ENCODE results near the gene SINHCAF. TPM values are rescaled to one million over a fixed set of nuclear protein-coding genes. Genes with fewer than 3 reads are reported as not detected.

SINHCAF gene
- total RNA-seq, 1 experiment from 2014 or later = 497 TPM

DNA sequence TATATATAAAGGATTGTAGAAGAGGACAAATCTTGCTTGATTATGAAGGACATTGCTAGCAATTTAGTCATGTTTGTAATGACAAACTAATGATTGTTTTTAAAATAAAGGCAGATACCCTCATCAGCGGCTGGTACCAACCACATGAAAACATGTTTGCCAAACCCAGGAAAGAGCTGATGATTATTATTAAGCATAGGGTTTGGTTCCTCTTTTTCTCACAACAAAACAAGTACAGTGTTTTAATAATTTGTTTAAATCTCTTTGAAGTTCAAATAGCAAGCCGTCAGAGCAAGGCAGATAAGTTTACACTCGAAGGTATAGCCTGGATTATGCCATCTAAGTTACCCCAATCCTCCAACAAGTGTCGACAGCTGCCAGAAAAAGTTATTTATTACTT lies 5.3 kb upstream of the SINHCAF start:
- Histone ChIP-seq H3K9ac (ENCODE audit: extremely low read depth, insufficient read length, low read length) (no peak overlapping the region), H3T11ph (ENCODE audit: low read length) (no peak overlapping the region), H3K9me3 (ENCODE audit: control insufficient read depth, low read depth, low read length) (no peaks in the 10 kb centered on the region), H3K18ac (ENCODE audit: insufficient read length, low read depth, low read length) (no peak overlapping the region), H3K79me1 (ENCODE audit: insufficient read depth, low read depth, low read length, poor library complexity, severe bottlenecking) (no peaks in the 10 kb centered on the region), H3K79me2 (ENCODE audit: insufficient read depth, low read length) (no peaks in the 10 kb centered on the region), H2AFZ (ENCODE audit: low read length) (no peak overlapping the region), H3K14ac (ENCODE audit: insufficient read depth, low read length) (no peak overlapping the region), H4K8ac (replicated peaks; ENCODE audit: insufficient read length, low read depth, low read length) (no peak overlapping the region), H3K4me2 (ENCODE audit: insufficient read depth, insufficient read length, low read length) (no peak overlapping the region), H3K56ac (ENCODE audit: insufficient read length, low read depth, low read length) (no peak overlapping the region), H4K91ac (ENCODE audit: insufficient read length, low read depth, low read length) (no peak overlapping the region), H2AK5ac (ENCODE audit: insufficient read length, low read length) (no peak overlapping the region), H3K4me1 (ENCODE audit: insufficient read depth, low read length) (no peaks in the 10 kb centered on the region), H2BK120ac (ENCODE audit: low read depth, low read length, poor library complexity, severe bottlenecking) (no peak overlapping the region), H3K4ac (ENCODE audit: low read depth, low read length) (no peak overlapping the region), H4K20me1 (ENCODE audit: control insufficient read depth, insufficient read depth, insufficient read length) (no peaks in the 10 kb centered on the region), H2BK20ac (ENCODE audit: low read depth, low read length, poor library complexity, severe bottlenecking) (no peak overlapping the region), H3K23ac (ENCODE audit: insufficient read length, low read depth, low read length) (no peak overlapping the region), H4K5ac (ENCODE audit: insufficient read length, low read depth, low read length) (no peak overlapping the region), H2BK5ac (ENCODE audit: insufficient read length, low read length) (no peak overlapping the region), H2BK12ac (ENCODE audit: insufficient read length, low read depth, low read length) (no peak overlapping the region), H3K27ac (ENCODE audit: insufficient read length, low read depth, low read length) (no peak overlapping the region), H2BK15ac (ENCODE audit: low read depth, low read length) (no peak overlapping the region), H3K27me3 (ENCODE audit: insufficient read depth, low read length) (no peaks in the 10 kb centered on the region), H3K23me2 (ENCODE audit: insufficient read length, low read depth, low read length, poor library complexity, severe bottlenecking) (peaks cover 6% of the 10 kb centered on the region)
- DNase-seq = no peak
- H3K27ac Mint-ChIP-seq = no peak overlapping the region
- no peaks in the 10 kb centered on the region for H3K27me3 Mint-ChIP-seq (ENCODE audit: low read depth)
- WGBS (ENCODE audit: extremely low coverage, insufficient read length, low lambda C conversion rate) = no CpG with 5 or more reads among the region's 4 CpGs
- no peak overlapping the region for H3K4me3 Mint-ChIP-seq
- TF ChIP-seq, protein P1, sequence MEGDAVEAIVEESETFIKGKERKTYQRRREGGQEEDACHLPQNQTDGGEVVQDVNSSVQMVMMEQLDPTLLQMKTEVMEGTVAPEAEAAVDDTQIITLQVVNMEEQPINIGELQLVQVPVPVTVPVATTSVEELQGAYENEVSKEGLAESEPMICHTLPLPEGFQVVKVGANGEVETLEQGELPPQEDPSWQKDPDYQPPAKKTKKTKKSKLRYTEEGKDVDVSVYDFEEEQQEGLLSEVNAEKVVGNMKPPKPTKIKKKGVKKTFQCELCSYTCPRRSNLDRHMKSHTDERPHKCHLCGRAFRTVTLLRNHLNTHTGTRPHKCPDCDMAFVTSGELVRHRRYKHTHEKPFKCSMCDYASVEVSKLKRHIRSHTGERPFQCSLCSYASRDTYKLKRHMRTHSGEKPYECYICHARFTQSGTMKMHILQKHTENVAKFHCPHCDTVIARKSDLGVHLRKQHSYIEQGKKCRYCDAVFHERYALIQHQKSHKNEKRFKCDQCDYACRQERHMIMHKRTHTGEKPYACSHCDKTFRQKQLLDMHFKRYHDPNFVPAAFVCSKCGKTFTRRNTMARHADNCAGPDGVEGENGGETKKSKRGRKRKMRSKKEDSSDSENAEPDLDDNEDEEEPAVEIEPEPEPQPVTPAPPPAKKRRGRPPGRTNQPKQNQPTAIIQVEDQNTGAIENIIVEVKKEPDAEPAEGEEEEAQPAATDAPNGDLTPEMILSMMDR (conservative IDR thresholded peaks at IDR 0.05) = no peak
- no peaks in the 10 kb centered on the region for H3K36me3 Mint-ChIP-seq (ENCODE audit: insufficient read depth in 1 of 3, low read depth in 3 of 3)
- H3K9me3 Mint-ChIP-seq = no peaks in the 10 kb centered on the region
- H3K4me1 Mint-ChIP-seq = peaks cover 13 to 14% of the 10 kb centered on the region in 2 experiments

Data from H9 (cell line).